GM21529 (cell line): Measurements from ENCODE around the gene GLRX3.
"Not testable (repeated sequence)": the region's sequence is repeated elsewhere in the genome, so short reads cannot be mapped to it uniquely, and the experiment has no call there.

ENCODE experiments used
- ATAC-seq: cut with Tn5 transposase; IDR thresholded peaks from one replicate; pipeline ENCODE4 v1.9.1; 2021; ENCODE audit not compliant: unreplicated experiment

The GLRX3 gene

GRCh38 chr10:130136226-130137089 lies at the start of gene GLRX3:
TSS of gene GLRX3 (plus strand) at chr10:130136391. CDS start at chr10:130136421, 30 bp downstream.
- peak; percentile 79 for ATAC-seq

GRCh38 chr10:130090565-130090964 lies 45.6 kb upstream of the GLRX3 start:
- not testable (repeated sequence) for ATAC-seq

DNA sequence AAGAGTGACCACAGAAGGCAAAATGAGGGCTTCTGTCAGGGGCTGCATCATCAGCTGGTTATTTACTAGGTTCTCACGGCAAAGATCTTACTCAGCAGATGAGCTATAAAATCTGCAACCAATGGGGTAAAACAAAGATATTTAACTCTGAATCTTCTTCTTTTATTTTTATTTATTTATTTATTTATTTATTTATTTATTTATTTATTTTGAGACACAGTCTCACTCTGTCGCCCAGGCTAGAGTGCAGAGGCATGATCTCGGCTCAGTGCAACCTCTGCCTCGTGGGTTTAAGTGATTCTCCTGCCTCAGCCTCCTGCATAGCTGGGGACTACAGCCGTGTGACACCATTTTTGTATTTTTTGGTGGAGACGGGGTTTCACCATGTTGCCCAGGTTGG lies 36.8 kb upstream of the GLRX3 start:
- ATAC-seq: no peak

GRCh38 chr10:130105724-130106123 lies 30.5 kb upstream of the GLRX3 start:
- no peak for ATAC-seq

GRCh38 chr10:130108146-130108545 lies 28.0 kb upstream of the GLRX3 start:
- not testable (repeated sequence) for ATAC-seq

- ATAC-seq: no peak
Measured at GRCh38 chr10:130108934-130109604, 27.1 kb upstream of the GLRX3 start.

GRCh38 chr10:130109796-130110245 lies 26.4 kb upstream of the GLRX3 start:
- no peak for ATAC-seq

DNA sequence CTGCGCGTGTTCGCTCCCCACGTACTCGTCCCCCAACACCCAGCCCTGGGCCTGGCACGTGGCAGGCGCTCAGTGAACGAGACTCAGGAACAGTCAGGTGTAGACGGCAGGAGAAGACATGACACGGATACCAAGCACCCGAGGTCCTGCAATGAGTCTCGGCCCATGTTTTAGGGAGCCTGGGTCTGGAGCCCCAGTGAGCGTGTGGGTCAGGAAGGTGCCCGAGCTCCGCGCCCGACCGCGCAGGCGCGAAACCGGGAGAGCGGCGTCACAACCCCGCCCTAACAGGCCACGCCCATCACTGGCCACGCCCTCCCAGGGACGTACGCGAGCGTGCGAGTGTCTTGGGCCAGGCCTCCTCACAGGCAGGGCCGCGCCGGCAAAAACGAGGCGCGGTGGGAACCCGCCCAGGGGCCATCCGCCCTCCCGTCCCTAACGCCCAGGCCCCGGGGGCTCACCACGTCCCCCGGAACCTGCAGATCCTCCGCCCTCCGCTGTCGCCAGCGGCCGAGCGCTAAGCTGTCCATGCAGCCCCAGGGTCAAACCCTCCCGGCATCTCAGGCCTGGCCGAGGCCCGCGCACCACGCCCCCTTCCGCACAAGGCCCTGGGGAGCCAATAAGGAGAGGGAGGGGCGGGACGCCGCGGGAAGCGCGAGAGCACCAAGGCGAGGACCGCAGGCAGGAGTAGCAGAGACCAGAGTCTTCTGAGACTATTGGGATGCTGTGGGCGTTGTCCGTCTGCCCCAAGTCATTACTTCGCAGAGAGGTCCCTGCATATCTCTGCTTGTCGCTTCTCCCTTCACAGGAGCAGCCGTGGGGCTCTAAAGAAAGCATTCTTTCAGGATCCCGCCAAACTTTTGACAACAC lies 25.7 kb upstream of the GLRX3 start, which contains the start of gene C10orf143:
TSS of gene C10orf143 (minus strand) at position 585 of the 867 bp plus-strand sequence. CDS start at position 527, 58 bp downstream.
- peak; percentile 79 for ATAC-seq

DNA sequence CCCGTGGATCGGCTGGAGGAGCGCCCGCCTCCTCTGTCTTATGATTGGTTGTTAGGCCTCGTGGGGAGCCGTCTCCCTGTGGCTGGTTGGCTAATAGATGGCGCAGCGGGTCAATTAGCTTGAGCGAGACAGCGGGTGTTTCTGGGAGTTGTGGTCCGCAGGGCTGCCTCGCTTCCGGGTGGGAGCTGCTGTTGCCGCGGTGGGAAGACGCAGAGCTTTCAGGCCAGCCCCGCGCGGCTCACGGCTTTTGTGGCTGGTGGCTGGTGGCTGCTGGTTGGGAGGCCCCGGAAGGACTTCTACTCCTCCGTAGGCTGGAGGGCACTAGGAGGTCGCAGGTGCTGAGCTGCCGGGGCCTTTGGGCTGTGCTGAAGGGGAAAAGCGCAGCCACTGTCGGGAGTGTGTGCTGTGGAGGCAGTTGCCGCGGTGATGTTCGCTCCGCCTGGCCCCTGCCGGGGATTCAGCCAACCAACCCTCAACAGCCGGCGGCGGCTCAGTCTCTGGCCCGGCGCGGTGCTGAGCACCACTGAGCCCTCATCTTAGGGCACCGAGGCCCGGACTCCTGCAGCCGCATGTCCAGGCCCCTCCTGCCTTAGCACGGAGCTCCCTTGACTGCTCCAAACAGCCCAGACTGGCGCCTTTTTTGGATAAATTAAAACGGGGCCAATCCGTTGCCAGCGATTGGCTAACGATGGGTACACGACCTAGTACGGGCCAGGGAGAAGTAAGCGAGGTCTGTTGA lies 24.9 kb upstream of the GLRX3 start:
- peak; percentile 85 for ATAC-seq

- no peak for ATAC-seq
Measured at GRCh38 chr10:130111852-130112180, 24.4 kb upstream of the GLRX3 start.

- no peak for ATAC-seq
Measured at GRCh38 chr10:130112821-130113220, 23.4 kb upstream of the GLRX3 start.

DNA sequence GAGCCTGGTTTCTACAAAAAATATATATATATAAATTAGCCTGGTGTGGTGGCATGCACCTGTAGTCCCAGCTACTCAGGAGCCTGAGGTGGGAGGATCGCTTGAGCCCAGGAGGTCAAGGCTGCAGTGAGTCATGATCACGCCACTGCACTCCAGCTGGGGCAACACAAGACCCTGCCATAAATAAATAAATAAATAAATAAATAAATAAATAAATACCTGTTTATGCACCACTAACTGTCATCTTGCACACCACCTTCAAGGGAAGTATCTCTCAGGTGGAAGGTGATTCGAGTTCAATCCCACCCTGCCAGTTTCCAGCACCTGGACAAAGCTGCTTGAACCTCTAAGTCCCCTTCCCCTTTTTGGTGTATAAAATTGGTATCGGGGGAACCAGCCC lies 19.2 kb upstream of the GLRX3 start:
- ATAC-seq: not testable (repeated sequence)

DNA sequence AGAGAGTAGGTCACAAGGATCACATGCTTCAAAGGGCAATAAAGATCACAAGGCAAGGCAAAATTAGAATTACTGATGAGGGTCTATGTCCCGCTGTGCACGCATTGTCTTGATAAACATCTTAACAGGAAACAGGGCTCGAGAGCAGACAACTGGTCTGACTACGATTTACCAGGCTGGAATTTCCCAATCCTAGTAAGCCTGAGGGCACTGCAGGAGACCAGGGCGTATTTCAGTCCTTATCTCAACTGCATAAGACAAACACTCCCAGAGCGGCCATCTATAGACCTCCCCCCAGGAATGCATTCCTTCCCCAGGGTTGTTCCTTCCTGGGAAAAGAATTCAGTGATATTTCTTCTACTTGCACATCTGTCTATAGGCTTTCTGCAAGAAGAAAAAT lies 18.7 kb upstream of the GLRX3 start:
- ATAC-seq: not testable (repeated sequence)

DNA sequence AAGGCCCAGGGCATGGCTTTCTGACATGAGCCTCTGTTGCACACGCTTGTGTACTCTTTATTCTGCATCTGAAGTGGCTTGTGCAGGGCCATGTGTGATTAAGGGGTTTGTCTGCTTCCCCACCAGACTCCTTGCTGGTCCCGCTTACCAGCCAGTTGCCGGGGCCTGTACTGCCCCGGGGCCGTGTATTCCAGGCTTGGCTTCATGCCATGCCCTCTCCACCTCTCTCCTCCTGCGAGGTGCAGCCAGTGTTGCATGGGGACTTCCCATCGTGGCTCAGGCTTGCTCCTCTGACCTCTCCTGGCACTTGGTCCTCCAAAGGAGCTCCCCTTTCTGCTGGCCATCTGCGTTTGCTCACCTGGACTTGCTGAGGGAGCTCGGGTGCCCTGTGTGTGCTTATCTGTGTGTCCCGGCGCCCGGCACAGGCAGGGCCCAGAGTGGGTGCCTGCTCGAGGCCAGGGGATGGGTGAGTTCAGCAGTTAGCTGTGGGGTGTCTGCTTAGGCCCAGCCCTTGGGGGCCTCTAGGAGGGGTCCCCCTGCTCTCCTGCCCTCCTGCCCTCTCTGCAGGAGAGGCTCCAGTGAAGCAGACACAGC lies 14.6 kb upstream of the GLRX3 start:
- no peak for ATAC-seq

- ATAC-seq: peak; percentile 99
Measured at GRCh38 chr10:130127364-130128061, 8.7 kb upstream of the GLRX3 start.

- no peak for ATAC-seq
Measured at GRCh38 chr10:130128062-130128781, 8.0 kb upstream of the GLRX3 start.

DNA sequence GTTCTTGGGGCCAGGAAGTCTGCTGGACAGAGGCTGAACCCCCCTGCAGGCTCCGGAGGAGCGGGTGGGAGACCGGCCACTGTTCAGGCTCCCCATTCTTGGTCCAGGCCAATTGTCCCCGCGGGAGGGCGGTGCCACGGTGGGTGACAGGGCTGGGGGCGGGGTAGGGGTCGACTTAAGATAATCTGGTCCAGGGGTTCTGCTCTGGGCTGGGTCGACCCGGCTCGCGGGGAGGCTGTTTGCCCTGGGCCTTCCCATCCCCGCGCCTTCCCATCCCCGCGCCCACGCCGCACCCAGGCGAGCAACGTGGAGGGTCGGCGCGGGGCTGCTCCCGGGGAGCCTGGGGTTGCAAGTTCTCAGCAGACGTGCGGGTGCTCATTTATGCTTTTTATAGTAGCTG lies 7.3 kb upstream of the GLRX3 start:
- ATAC-seq: no peak

DNA sequence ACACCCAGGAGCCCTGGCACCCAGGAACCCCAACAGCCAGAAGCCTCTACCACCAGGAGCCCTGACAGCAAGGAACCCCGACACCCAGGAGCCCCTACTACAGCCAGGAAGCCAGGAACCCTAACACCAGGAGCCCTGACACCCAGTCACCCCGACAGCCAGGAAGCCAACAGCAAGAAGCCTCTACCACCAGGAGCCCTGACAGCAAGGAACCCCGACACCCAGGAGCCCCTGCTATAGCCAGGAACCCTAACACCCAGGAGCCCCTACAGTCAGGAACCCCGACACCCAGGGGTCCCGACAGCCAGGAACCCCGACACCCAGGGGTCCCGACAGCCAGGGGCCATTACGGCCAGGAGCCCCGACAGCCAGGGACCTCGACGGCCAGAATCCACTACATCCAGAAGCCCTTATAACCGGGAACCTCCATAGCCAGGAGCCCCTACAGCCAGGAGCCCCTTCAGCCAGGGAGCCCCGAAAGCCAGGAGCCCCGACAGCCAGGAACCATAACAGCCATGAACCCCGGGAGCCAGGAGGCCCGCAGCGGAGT lies 440 bp upstream of the GLRX3 start:
- ATAC-seq: peak; percentile 21

- no peak for ATAC-seq
Measured at GRCh38 chr10:130137090-130137448, 878 bp downstream of the GLRX3 start.
